Panc1 (cell line): ENCODE measurements around the gene SVIL.

Experiments
- POLR2AphosphoS5 ChIP-seq: IDR thresholded peaks from 2 replicates; pipeline ENCODE4 v1.6.1; 2012; ENCODE audit warnings: mild to moderate bottlenecking, low read depth, low read length, moderate library complexity
- SIN3A ChIP-seq: IDR thresholded peaks from 2 replicates; pipeline ENCODE4 v1.6.1; 2012; ENCODE audit warnings: low read depth, mild to moderate bottlenecking, low read length, moderate library complexity, borderline replicate concordance; ENCODE audit not compliant: insufficient read depth
- TCF7L2 ChIP-seq: IDR thresholded peaks from 2 replicates; pipeline ENCODE4 v1.6.1; 2011; ENCODE audit warnings: mild to moderate bottlenecking, low read depth, low read length, inconsistent platforms
- TF ChIP-seq, protein P1 (sequence below): fragments of 450-650 bp; IDR thresholded peaks from 2 replicates; pipeline ENCODE4 v1.5.1; 2017; ENCODE audit warnings: mild to moderate bottlenecking
- TF ChIP-seq, protein P2 (sequence below), 2 experiments: IDR thresholded peaks; 2 replicates each; pipeline ENCODE4 v1.6.1; 2011 to 2012; ENCODE audit warnings: low read depth in 2 of 2, control low read depth in 1 of 2, low read length in 1 of 2, mild to moderate bottlenecking in 1 of 2, moderate library complexity in 1 of 2; ENCODE audit not compliant: insufficient read depth in 1 of 2

- TF ChIP-seq POLR2AphosphoS5, result no peak
- TF ChIP-seq, protein P1, sequence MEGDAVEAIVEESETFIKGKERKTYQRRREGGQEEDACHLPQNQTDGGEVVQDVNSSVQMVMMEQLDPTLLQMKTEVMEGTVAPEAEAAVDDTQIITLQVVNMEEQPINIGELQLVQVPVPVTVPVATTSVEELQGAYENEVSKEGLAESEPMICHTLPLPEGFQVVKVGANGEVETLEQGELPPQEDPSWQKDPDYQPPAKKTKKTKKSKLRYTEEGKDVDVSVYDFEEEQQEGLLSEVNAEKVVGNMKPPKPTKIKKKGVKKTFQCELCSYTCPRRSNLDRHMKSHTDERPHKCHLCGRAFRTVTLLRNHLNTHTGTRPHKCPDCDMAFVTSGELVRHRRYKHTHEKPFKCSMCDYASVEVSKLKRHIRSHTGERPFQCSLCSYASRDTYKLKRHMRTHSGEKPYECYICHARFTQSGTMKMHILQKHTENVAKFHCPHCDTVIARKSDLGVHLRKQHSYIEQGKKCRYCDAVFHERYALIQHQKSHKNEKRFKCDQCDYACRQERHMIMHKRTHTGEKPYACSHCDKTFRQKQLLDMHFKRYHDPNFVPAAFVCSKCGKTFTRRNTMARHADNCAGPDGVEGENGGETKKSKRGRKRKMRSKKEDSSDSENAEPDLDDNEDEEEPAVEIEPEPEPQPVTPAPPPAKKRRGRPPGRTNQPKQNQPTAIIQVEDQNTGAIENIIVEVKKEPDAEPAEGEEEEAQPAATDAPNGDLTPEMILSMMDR, result no peak
- no peak for TF ChIP-seq SIN3A
- TF ChIP-seq, protein P2, sequence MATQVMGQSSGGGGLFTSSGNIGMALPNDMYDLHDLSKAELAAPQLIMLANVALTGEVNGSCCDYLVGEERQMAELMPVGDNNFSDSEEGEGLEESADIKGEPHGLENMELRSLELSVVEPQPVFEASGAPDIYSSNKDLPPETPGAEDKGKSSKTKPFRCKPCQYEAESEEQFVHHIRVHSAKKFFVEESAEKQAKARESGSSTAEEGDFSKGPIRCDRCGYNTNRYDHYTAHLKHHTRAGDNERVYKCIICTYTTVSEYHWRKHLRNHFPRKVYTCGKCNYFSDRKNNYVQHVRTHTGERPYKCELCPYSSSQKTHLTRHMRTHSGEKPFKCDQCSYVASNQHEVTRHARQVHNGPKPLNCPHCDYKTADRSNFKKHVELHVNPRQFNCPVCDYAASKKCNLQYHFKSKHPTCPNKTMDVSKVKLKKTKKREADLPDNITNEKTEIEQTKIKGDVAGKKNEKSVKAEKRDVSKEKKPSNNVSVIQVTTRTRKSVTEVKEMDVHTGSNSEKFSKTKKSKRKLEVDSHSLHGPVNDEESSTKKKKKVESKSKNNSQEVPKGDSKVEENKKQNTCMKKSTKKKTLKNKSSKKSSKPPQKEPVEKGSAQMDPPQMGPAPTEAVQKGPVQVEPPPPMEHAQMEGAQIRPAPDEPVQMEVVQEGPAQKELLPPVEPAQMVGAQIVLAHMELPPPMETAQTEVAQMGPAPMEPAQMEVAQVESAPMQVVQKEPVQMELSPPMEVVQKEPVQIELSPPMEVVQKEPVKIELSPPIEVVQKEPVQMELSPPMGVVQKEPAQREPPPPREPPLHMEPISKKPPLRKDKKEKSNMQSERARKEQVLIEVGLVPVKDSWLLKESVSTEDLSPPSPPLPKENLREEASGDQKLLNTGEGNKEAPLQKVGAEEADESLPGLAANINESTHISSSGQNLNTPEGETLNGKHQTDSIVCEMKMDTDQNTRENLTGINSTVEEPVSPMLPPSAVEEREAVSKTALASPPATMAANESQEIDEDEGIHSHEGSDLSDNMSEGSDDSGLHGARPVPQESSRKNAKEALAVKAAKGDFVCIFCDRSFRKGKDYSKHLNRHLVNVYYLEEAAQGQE (IDR thresholded peaks at IDR 0.05; ENCODE audit: insufficient read depth in 1 of 2, low read depth in 2 of 2, low read length in 1 of 2), result no peak
- TF ChIP-seq TCF7L2, result no peak
Measured at GRCh38 chr10:29525762-29526161, 109.0 kb downstream of the SVIL start.
